ENCODE data around the gene MET. TPM values are rescaled to one million over a fixed set of nuclear protein-coding genes. Genes with fewer than 3 reads are reported as not detected.

The MET gene
- total RNA-seq, 1 donor from 2014 or later: 23.6 TPM

DNA sequence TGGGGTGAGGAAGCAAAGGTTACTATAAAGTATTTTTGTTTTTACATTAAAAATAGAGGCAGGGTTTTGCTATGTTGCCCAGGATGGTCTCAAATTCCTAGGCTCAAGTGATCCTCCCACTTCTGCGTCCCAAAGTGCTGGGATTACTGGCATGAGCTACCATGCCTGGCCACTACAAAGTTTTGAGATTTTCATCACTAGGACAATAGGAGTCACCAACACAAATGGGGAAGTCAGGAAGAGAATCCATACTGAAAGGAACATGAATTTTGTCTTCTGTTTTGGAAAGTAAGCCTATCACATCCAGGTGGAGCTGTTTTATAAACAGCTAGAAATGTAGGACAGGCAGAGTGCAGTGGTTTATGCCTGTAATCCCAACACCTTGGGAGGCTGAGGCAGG, 170.4 kb downstream of the MET start:
- Mint-ChIP-seq H3K27me3 (ENCODE audit: low read depth) (peaks cover 3% of the 10 kb centered on the region), H3K36me3 (ENCODE audit: low read depth) (no peaks in the 10 kb centered on the region), H3K9me3 (ENCODE audit: low read depth) (no peaks in the 10 kb centered on the region), H3K4me1 (ENCODE audit: low read depth) (no peaks in the 10 kb centered on the region), H3K27ac (ENCODE audit: unreplicated experiment) (no peak overlapping the region), H3K4me3 (ENCODE audit: unreplicated experiment) (no peak overlapping the region)
- TF ChIP-seq, protein P1, sequence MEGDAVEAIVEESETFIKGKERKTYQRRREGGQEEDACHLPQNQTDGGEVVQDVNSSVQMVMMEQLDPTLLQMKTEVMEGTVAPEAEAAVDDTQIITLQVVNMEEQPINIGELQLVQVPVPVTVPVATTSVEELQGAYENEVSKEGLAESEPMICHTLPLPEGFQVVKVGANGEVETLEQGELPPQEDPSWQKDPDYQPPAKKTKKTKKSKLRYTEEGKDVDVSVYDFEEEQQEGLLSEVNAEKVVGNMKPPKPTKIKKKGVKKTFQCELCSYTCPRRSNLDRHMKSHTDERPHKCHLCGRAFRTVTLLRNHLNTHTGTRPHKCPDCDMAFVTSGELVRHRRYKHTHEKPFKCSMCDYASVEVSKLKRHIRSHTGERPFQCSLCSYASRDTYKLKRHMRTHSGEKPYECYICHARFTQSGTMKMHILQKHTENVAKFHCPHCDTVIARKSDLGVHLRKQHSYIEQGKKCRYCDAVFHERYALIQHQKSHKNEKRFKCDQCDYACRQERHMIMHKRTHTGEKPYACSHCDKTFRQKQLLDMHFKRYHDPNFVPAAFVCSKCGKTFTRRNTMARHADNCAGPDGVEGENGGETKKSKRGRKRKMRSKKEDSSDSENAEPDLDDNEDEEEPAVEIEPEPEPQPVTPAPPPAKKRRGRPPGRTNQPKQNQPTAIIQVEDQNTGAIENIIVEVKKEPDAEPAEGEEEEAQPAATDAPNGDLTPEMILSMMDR (IDR thresholded peaks at IDR 0.05): no peak
- no peak for DNase-seq (ENCODE audit: low spot score)

DNA sequence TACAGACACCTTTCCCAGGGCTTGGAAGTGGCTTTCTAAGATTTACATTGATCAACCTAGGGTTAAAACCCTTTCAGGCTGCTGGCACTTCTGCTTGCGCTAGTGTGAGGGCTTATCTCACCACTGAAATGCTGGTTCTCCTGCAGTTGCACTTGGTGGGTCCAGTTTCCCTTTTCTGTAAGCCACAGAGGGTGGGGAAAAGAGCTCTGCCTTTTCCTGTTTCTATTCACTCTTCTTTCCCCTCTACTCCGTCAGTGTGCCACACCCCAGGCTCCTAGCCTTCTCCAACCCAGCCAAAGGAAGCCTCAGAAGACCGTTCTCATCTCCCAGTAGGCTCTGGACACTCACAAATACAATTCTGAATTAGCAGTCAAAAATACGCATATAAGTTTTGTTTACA, 171.4 kb downstream of the MET start:
- Mint-ChIP-seq H3K4me1 (ENCODE audit: low read depth) (no peaks in the 10 kb centered on the region), H3K9me3 (ENCODE audit: low read depth) (no peaks in the 10 kb centered on the region), H3K27me3 (ENCODE audit: low read depth) (peaks cover 3% of the 10 kb centered on the region), H3K36me3 (ENCODE audit: low read depth) (no peaks in the 10 kb centered on the region), H3K4me3 (ENCODE audit: unreplicated experiment) (no peak overlapping the region), H3K27ac (ENCODE audit: unreplicated experiment) (no peak overlapping the region)
- TF ChIP-seq, protein P1 (IDR thresholded peaks at IDR 0.05): no peak
- DNase-seq (ENCODE audit: low spot score): no peak

Other genes starting within 250 kb of the MET start
- gene CAV2, start 172.5 kb upstream of the MET start, total RNA-seq: 82.1 to 127 TPM (median 116 TPM) in 3 replicates
- gene CAV1, start 147.2 kb upstream of the MET start, total RNA-seq: 230 to 297 TPM (median 296 TPM) in 3 replicates
- gene CAPZA2, start 190.4 kb downstream of the MET start, total RNA-seq: 201 to 231 TPM (median 213 TPM) in 3 replicates

Data from chondrocyte (in vitro differentiated cells).